GM12878 (cell line): ENCODE measurements around the gene TTR.

Experiments used
- CEBPZ ChIP-seq: fragments of 150-350 bp; IDR thresholded peaks from 2 replicates; pipeline ENCODE4 v1.6.1; 2016; ENCODE audit warnings: low read depth, low read length
- CHD2 ChIP-seq: IDR thresholded peaks from 2 replicates; pipeline ENCODE4 v1.6.1; 2011; ENCODE audit warnings: low read depth, low read length, improper control_type of control experiment, borderline replicate concordance
- EGR1 ChIP-seq, 2 experiments: IDR thresholded peaks; 1 replicate in 1 of 2; 2 replicates in 1 of 2; pipeline ENCODE4 v1.6.1; 2011 to 2012; ENCODE audit warnings: low read depth in 2 of 2, low read length in 2 of 2, borderline replicate concordance in 1 of 2, mild to moderate bottlenecking in 1 of 2, moderate library complexity in 1 of 2
- EP300 ChIP-seq, 2 experiments: fragments of 150-350 bp in 1 of 2; IDR thresholded peaks; 2 replicates each; pipeline ENCODE4 v1.6.1; 2011 to 2012; ENCODE audit warnings: low read depth in 2 of 2, low read length in 2 of 2, borderline replicate concordance in 1 of 2, improper control_type of control experiment in 1 of 2, inconsistent platforms in 1 of 2; ENCODE audit not compliant: control insufficient read depth in 1 of 2
- FOXM1 ChIP-seq: IDR thresholded peaks from 2 replicates; pipeline ENCODE4 v1.6.1; 2012; ENCODE audit warnings: low read depth, mild to moderate bottlenecking, inconsistent platforms, low read length, moderate library complexity
- MAX ChIP-seq: IDR thresholded peaks from 2 replicates; pipeline ENCODE4 v1.6.1; 2012; ENCODE audit warnings: low read depth, low read length, improper control_type of control experiment
- MYC ChIP-seq: IDR thresholded peaks from 2 replicates; pipeline ENCODE4 v1.6.1; 2011; ENCODE audit warnings: mild to moderate bottlenecking, low read length, moderate library complexity, inconsistent platforms; ENCODE audit not compliant: insufficient read depth, insufficient replicate concordance, insufficient read length, severe bottlenecking
- POLR2A ChIP-seq: IDR thresholded peaks from 2 replicates; pipeline ENCODE4 v1.6.1; 2011; ENCODE audit warnings: low read depth, mild to moderate bottlenecking, low read length
- RBBP5 ChIP-seq: fragments of 200-600 bp; sonication (generic); conservative IDR thresholded peaks from 2 replicates; pipeline ENCODE4 v1.6.1; 2016
- RCOR1 ChIP-seq: conservative IDR thresholded peaks from 2 replicates; pipeline ENCODE4 v1.6.1; 2012; ENCODE audit warnings: low read depth, low read length, improper control_type of control experiment
- TAF1 ChIP-seq: IDR thresholded peaks from 2 replicates; pipeline ENCODE4 v1.6.1; 2011; ENCODE audit warnings: mild to moderate bottlenecking, low read depth, low read length, borderline replicate concordance
- ZBTB33 ChIP-seq: fragments of 450-650 bp; IDR thresholded peaks from 2 replicates; pipeline ENCODE4 v1.6.1; 2017; ENCODE audit warnings: mild to moderate bottlenecking
- TF ChIP-seq, protein P1 (sequence below), 3 experiments: IDR thresholded peaks in 2 of 3; conservative IDR thresholded peaks in 1 of 3; 2 replicates each; pipeline ENCODE4 v1.5.1; 2011; ENCODE audit warnings: low read depth in 3 of 3, low read length in 3 of 3, mild to moderate bottlenecking in 3 of 3, control low read depth in 2 of 3, moderate library complexity in 2 of 3, inconsistent platforms in 1 of 3, mixed read lengths in 1 of 3; ENCODE audit not compliant: control insufficient read depth in 2 of 3, insufficient read depth in 1 of 3; ENCODE audit errors: extremely low read depth in 1 of 3
- TF ChIP-seq, protein P2 (sequence below): fragments of 450-650 bp; IDR thresholded peaks from 2 replicates; pipeline ENCODE4 v1.6.1; 2017; ENCODE audit warnings: antibody characterized with exemption, mild to moderate bottlenecking, moderate library complexity

DNA sequence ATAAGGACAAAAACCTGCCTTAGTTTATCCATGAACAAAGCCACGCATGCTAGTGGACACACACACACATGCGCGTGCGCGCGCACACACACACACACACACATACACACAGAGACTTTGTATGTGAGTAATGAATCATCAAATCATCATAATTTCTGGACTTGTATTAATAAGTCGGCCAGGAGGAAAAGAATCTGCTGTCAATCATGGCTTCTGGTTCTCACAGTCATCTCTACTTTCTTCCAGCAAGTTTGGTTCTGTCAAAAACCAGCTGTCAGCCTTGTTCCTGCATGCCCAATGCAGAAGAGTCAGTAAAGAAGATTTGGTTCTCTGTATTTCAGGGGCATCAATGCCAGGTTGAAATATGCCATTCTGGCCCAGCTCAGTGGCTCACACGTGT lies 1.1 kb upstream of the TTR start:
- TF ChIP-seq, protein P1, sequence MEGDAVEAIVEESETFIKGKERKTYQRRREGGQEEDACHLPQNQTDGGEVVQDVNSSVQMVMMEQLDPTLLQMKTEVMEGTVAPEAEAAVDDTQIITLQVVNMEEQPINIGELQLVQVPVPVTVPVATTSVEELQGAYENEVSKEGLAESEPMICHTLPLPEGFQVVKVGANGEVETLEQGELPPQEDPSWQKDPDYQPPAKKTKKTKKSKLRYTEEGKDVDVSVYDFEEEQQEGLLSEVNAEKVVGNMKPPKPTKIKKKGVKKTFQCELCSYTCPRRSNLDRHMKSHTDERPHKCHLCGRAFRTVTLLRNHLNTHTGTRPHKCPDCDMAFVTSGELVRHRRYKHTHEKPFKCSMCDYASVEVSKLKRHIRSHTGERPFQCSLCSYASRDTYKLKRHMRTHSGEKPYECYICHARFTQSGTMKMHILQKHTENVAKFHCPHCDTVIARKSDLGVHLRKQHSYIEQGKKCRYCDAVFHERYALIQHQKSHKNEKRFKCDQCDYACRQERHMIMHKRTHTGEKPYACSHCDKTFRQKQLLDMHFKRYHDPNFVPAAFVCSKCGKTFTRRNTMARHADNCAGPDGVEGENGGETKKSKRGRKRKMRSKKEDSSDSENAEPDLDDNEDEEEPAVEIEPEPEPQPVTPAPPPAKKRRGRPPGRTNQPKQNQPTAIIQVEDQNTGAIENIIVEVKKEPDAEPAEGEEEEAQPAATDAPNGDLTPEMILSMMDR (IDR thresholded peaks at IDR 0.05 in 2 of 3, conservative IDR thresholded peaks at IDR 0.05 in 1 of 3; ENCODE audit: control insufficient read depth in 2 of 3, extremely low read depth in 1 of 3, insufficient read depth in 1 of 3, low read depth in 3 of 3, low read length in 3 of 3) = no peak
- TF ChIP-seq MYC (no peak), RBBP5 (no peak), CHD2 (no peak), TAF1 (no peak), POLR2A (no peak), EP300 (IDR thresholded peaks at IDR 0.05; ENCODE audit: borderline replicate concordance in 1 of 2, control insufficient read depth in 1 of 2, low read depth in 2 of 2, low read length in 2 of 2) (no peak), FOXM1 (no peak), CEBPZ (no peak), RCOR1 (no peak), MAX (no peak), EGR1 (IDR thresholded peaks at IDR 0.05; ENCODE audit: borderline replicate concordance in 1 of 2, low read depth in 2 of 2, low read length in 2 of 2) (no peak), ZBTB33 (no peak)
- TF ChIP-seq, protein P2, sequence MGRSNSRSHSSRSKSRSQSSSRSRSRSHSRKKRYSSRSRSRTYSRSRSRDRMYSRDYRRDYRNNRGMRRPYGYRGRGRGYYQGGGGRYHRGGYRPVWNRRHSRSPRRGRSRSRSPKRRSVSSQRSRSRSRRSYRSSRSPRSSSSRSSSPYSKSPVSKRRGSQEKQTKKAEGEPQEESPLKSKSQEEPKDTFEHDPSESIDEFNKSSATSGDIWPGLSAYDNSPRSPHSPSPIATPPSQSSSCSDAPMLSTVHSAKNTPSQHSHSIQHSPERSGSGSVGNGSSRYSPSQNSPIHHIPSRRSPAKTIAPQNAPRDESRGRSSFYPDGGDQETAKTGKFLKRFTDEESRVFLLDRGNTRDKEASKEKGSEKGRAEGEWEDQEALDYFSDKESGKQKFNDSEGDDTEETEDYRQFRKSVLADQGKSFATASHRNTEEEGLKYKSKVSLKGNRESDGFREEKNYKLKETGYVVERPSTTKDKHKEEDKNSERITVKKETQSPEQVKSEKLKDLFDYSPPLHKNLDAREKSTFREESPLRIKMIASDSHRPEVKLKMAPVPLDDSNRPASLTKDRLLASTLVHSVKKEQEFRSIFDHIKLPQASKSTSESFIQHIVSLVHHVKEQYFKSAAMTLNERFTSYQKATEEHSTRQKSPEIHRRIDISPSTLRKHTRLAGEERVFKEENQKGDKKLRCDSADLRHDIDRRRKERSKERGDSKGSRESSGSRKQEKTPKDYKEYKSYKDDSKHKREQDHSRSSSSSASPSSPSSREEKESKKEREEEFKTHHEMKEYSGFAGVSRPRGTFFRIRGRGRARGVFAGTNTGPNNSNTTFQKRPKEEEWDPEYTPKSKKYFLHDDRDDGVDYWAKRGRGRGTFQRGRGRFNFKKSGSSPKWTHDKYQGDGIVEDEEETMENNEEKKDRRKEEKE = no peak
